Measurements from ENCODE around the gene PLEKHA7.

DNA sequence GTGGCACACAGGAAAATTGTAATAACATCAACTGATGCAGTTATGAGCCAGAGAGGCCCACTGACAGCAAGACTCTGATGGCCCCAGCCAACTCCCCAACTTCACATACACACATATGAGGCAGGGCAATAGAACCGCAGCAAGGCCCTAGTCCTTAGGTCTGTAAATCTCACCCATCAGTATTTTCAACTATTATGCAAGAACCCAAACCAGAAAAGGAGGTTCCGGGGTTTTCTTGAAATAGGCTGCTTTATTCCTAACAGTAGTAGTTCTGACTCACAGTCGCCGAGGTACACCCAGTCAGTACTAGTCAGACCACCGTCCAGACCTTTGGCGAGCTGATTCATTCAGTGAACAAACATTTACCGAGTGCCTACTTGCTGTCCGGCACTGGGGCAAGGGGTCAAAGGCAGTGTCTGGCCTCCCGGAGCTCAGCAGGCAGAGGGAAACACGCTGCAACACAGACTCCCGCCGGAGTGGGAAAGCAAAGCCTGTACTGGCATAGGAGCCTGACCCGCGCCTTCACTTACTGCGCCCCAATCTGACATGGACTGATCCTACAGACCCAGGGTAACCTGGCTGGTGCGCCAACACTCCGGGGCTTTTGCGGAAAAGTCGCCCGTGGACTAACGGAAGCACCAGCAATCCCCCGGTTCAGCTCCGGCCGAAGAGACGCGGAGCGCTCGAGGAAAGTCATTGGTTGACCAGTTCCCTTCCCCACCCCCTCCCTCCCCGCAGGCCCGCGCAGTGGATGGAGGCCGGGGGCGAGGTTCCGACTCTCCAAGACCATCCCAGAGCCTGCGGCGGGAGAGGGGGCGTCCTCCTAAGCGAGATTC lies 1.3 kb downstream of the PLEKHA7 start:
- no peak for TF ChIP-seq POLR2AphosphoS5 (IDR thresholded peaks at IDR 0.05; ENCODE audit: low read depth)
- TF ChIP-seq, protein P1, sequence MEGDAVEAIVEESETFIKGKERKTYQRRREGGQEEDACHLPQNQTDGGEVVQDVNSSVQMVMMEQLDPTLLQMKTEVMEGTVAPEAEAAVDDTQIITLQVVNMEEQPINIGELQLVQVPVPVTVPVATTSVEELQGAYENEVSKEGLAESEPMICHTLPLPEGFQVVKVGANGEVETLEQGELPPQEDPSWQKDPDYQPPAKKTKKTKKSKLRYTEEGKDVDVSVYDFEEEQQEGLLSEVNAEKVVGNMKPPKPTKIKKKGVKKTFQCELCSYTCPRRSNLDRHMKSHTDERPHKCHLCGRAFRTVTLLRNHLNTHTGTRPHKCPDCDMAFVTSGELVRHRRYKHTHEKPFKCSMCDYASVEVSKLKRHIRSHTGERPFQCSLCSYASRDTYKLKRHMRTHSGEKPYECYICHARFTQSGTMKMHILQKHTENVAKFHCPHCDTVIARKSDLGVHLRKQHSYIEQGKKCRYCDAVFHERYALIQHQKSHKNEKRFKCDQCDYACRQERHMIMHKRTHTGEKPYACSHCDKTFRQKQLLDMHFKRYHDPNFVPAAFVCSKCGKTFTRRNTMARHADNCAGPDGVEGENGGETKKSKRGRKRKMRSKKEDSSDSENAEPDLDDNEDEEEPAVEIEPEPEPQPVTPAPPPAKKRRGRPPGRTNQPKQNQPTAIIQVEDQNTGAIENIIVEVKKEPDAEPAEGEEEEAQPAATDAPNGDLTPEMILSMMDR (IDR thresholded peaks at IDR 0.05; ENCODE audit: insufficient read depth, low read length), result no peak
- no peak for TF ChIP-seq GABPA (IDR thresholded peaks at IDR 0.05; ENCODE audit: low read depth)
- TF ChIP-seq, protein P2, sequence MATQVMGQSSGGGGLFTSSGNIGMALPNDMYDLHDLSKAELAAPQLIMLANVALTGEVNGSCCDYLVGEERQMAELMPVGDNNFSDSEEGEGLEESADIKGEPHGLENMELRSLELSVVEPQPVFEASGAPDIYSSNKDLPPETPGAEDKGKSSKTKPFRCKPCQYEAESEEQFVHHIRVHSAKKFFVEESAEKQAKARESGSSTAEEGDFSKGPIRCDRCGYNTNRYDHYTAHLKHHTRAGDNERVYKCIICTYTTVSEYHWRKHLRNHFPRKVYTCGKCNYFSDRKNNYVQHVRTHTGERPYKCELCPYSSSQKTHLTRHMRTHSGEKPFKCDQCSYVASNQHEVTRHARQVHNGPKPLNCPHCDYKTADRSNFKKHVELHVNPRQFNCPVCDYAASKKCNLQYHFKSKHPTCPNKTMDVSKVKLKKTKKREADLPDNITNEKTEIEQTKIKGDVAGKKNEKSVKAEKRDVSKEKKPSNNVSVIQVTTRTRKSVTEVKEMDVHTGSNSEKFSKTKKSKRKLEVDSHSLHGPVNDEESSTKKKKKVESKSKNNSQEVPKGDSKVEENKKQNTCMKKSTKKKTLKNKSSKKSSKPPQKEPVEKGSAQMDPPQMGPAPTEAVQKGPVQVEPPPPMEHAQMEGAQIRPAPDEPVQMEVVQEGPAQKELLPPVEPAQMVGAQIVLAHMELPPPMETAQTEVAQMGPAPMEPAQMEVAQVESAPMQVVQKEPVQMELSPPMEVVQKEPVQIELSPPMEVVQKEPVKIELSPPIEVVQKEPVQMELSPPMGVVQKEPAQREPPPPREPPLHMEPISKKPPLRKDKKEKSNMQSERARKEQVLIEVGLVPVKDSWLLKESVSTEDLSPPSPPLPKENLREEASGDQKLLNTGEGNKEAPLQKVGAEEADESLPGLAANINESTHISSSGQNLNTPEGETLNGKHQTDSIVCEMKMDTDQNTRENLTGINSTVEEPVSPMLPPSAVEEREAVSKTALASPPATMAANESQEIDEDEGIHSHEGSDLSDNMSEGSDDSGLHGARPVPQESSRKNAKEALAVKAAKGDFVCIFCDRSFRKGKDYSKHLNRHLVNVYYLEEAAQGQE (IDR thresholded peaks at IDR 0.05; ENCODE audit: insufficient replicate concordance, low read depth), result no peak
